GM18519 (cell line): Measurements from ENCODE around the gene CCL21.

Experiments used
- ATAC-seq: cut with Tn5 transposase; IDR thresholded peaks from one replicate; pipeline ENCODE4 v1.9.1; 2021; ENCODE audit warnings: mild to moderate bottlenecking, moderate library complexity; ENCODE audit not compliant: unreplicated experiment, low FRiP score

CCL21 gene

GRCh38 chr9:34675048-34675714, 34.8 kb downstream of the CCL21 start:
- ATAC-seq = no peak

GRCh38 chr9:34674440-34674839, 35.5 kb downstream of the CCL21 start:
- no peak for ATAC-seq

- no peak for ATAC-seq
Observed at GRCh38 chr9:34671307-34671706, 38.6 kb downstream of the CCL21 start.

- ATAC-seq = no peak
Observed at GRCh38 chr9:34669809-34670562, 40.0 kb downstream of the CCL21 start.

GRCh38 chr9:34665381-34666250, 44.3 kb downstream of the CCL21 start:
- ATAC-seq = no peak

- no peak for ATAC-seq
Observed at GRCh38 chr9:34665067-34665380, 44.9 kb downstream of the CCL21 start.

GRCh38 chr9:34664281-34665066, 45.5 kb downstream of the CCL21 start:
- no peak for ATAC-seq

- ATAC-seq = no peak
Observed at GRCh38 chr9:34663303-34663605, 46.7 kb downstream of the CCL21 start.

GRCh38 chr9:34662526-34663302, 47.2 kb downstream of the CCL21 start, which contains the start of gene CCL27:
Gene CCL27 (minus strand): TSS chr9:34662657. CDS start chr9:34662633, 24 bp downstream.
- no peak for ATAC-seq

GRCh38 chr9:34659592-34660253, 50.2 kb downstream of the CCL21 start:
- ATAC-seq = no peak
